Calu3 (cell line): Measurements from ENCODE around the gene RGS17. TPM values are rescaled to one million over a fixed set of nuclear protein-coding genes. Genes with fewer than 3 reads are reported as not detected.

ENCODE experiments used
- BruUV-seq: library from RNA; stranded (reverse); fragments of 400-500 nt; replicated peaks from 2 replicates; lab custom pipeline; 2021; lab: Mats Ljungman, UMichigan
- CTCF ChIA-PET: fragments of 300-600 bp; sonication (Branson Sonifier 250); formaldehyde crosslinking; loops from one replicate; lab custom pipeline; 2022; ENCODE audit warnings: antibody characterized with exemption; lab: Charles Lee
- DNase-seq: peaks from one replicate; pipeline ENCODE4 v3.0.0; 2022
- H3K27ac Mint-ChIP-seq: one replicate; pipeline ENCODE4 v1.8.0; 2022; ENCODE audit warnings: mixed read lengths; ENCODE audit not compliant: unreplicated experiment
- H3K27me3 Mint-ChIP-seq: one replicate; pipeline ENCODE4 v1.8.0; 2022; ENCODE audit warnings: mixed read lengths; ENCODE audit not compliant: unreplicated experiment
- H3K36me3 Mint-ChIP-seq: one replicate; pipeline ENCODE4 v1.8.0; 2022; ENCODE audit warnings: mild to moderate bottlenecking, moderate library complexity, mixed read lengths; ENCODE audit not compliant: insufficient read depth, unreplicated experiment
- H3K4me1 Mint-ChIP-seq: one replicate; pipeline ENCODE4 v1.8.0; 2022; ENCODE audit warnings: mild to moderate bottlenecking, low read depth, mixed read lengths; ENCODE audit not compliant: unreplicated experiment
- H3K4me3 Mint-ChIP-seq: one replicate; pipeline ENCODE4 v1.8.0; 2022; ENCODE audit warnings: mild to moderate bottlenecking, low read depth, moderate library complexity, mixed read lengths; ENCODE audit not compliant: unreplicated experiment
- H3K9me3 Mint-ChIP-seq: one replicate; pipeline ENCODE4 v1.8.0; 2022; ENCODE audit warnings: low read depth, mixed read lengths; ENCODE audit not compliant: unreplicated experiment
- CTCF ChIP-seq: fragments of 200-600 bp; IDR thresholded peaks from one replicate; pipeline ENCODE4 v1.8.0; 2022; ENCODE audit warnings: antibody characterized with exemption; ENCODE audit not compliant: unreplicated experiment
- intact Hi-C: fragments of 100-400 bp; cut with micrococcal nuclease; formaldehyde crosslinking; loops from one replicate; pipeline ENCODE4 v1.10.0; 2022; ENCODE audit not compliant: unreplicated experiment
- total RNA-seq: library from RNA; stranded (reverse); gene quantifications from 2 replicates; pipeline ENCODE4 v1.2.3, GENCODE V29; 2022

The RGS17 gene
- total RNA-seq, 1 experiment from 2014 or later = 0.78 TPM

- intact Hi-C loops = no loop called here
- no peak for DNase-seq
- TF ChIP-seq CTCF = no peak
- no peak overlapping the region for H3K27ac Mint-ChIP-seq
- no TSS peak for BruUV-seq
- H3K27me3 Mint-ChIP-seq = no peaks in the 10 kb centered on the region
- H3K4me1 Mint-ChIP-seq = peaks cover 8% of the 10 kb centered on the region
- H3K36me3 Mint-ChIP-seq = peaks cover 15% of the 10 kb centered on the region
- CTCF ChIA-PET = no interaction called here
- H3K9me3 Mint-ChIP-seq = peaks cover 3% of the 10 kb centered on the region
- H3K4me3 Mint-ChIP-seq = peak overlapping the region; percentile 77
These were observed 506 bp downstream of the RGS17 start for GRCh38 chr6:153130515-153131036.

- H3K4me1 Mint-ChIP-seq = peaks cover 8% of the 10 kb centered on the region
- H3K27me3 Mint-ChIP-seq = no peaks in the 10 kb centered on the region
- H3K4me3 Mint-ChIP-seq = peak overlapping the region; percentile 77
- CTCF ChIA-PET = no interaction called here
- DNase-seq = no peak
- TF ChIP-seq CTCF = no peak
- intact Hi-C loops = no loop called here
- BruUV-seq = no TSS peak
- peaks cover 15% of the 10 kb centered on the region for H3K36me3 Mint-ChIP-seq
- H3K27ac Mint-ChIP-seq = no peak overlapping the region
- peaks cover 3% of the 10 kb centered on the region for H3K9me3 Mint-ChIP-seq
These were observed 1.1 kb downstream of the RGS17 start for GRCh38 chr6:153129873-153130514.

GRCh38 chr6:153126218-153126617 lies 4.9 kb downstream of the RGS17 start:
- no peaks in the 10 kb centered on the region for H3K9me3 Mint-ChIP-seq
- intact Hi-C loops = no loop called here
- no peak for DNase-seq
- BruUV-seq = no TSS peak
- no peak for TF ChIP-seq CTCF
- no peak overlapping the region for H3K27ac Mint-ChIP-seq
- no peaks in the 10 kb centered on the region for H3K27me3 Mint-ChIP-seq
- CTCF ChIA-PET = no interaction called here
- H3K36me3 Mint-ChIP-seq = peaks cover 15% of the 10 kb centered on the region
- H3K4me3 Mint-ChIP-seq = no peak overlapping the region
- H3K4me1 Mint-ChIP-seq = peaks cover 8% of the 10 kb centered on the region

- DNase-seq = no peak
- no peak for TF ChIP-seq CTCF
- Mint-ChIP-seq H3K4me1 (peaks cover 8% of the 10 kb centered on the region), H3K27ac (no peak overlapping the region), H3K27me3 (no peaks in the 10 kb centered on the region), H3K36me3 (peaks cover 3% of the 10 kb centered on the region), H3K4me3 (no peak overlapping the region), H3K9me3 (no peaks in the 10 kb centered on the region)
- BruUV-seq = no TSS peak
- intact Hi-C loops = no loop called here
- CTCF ChIA-PET = no interaction called here
These were observed 6.0 kb downstream of the RGS17 start for GRCh38 chr6:153125032-153125431.
